Measurements from ENCODE around the gene NFE2.
"Not testable (repeated sequence)": the region's sequence is repeated elsewhere in the genome, so short reads cannot be mapped to it uniquely, and the experiment has no call there.

The NFE2 gene

DNA sequence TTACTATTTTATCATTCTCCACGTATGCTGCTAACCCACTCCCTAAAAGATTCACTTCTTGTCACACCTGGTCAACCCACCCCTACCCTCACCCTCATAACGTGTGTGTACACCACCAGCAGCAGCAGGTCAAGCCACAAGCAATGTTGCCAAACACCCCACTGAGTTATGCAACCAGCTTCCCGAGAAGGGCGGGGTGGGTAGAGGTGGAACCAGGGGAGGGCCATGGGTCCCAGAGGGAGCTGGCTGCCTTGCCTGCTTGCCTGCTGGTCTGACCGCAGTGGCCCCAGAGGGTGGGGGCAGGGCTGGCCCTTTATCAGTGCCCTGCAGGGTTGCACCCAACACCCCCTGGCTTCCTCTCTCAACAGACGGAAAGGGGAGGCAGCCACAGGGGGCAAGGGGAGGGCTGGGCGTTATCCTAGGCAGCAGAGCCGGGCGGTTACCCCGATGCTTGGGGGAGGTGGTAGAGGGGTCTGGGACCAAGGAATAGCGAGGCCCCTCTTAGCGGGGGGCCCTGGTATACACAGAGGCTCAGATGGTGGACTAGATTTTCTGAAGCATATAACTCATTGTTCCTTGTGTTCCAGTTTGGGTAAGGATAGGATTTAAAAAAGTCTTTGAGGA is 3.5 kb upstream of the NFE2 start:
- peak; percentile 72 for DNase-seq

DNA sequence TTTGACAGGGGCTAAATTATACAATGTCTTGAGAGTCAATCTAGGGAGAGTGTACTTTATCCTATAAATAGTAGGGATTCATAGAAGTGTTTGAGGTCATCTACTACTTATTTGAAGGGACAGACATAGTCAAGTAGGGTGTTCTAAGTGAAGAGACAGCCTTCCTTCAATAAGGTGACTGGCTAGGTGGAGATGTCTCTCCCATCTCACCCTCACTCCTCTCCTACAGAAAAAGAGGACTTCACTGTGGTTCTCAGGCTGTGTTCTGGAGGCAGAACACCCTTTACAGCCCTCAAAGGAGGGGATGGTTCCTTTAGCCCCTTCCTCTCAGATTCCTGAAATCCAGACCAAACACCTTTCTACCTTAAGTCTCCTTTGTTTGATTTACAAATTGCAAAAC is 2.8 kb upstream of the NFE2 start:
- no peak for DNase-seq

DNA sequence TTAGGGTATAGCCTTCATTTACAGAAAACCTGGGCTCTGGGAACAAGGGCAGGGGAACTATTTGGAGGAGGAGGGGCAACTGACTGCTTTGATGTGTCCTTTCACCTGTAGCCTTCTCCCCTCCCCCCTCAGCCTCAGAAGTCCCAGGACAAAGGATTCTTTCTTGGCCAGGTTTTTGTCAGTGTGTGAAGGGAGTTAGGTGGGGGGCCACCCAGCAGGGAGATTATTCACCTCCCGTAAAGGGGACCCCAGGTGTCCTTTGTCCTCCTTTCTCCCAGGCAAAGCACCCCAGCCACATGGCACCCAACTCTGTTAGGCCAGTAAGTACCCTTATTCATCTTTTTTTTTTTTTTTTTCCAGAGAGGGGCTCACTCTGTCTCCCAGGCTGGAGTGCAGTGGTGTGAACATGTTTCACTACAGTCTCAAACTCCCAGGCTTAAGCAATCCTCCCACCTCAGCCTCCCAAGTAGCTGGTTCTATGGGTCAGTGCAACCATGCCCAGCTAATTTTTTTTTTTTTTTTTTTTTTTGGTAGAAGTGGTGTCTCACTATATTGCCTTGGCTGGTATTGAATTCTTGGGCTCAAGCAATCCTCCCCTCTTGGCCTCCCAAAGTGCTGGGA is 723 bp upstream of the NFE2 start:
- no peak for DNase-seq

DNA sequence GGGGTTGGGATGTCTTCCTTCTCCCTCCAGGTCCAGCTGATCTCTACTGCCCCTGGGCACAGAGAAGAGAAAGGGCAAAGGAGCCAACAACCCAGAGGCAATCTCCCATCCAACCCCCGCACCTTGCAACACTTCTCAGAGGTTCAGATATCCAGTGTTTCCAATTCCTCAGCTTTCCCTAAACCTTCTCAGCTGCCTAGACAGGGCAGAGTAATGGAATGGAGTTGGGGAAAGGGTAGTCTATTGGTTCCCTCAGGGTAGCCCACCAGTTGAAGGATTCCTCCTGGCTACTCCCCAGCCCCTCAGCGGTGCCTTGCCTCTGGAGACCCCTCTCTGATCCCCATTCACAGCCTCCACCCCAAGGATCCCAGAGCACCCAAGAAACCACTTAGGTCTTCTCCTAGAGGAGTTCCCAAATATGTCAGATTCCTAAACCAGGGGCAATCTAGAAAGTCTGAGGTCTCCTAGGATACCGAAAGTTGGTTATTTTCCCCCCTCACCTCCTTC is 537 bp downstream of the NFE2 start:
- no peak for DNase-seq

DNA sequence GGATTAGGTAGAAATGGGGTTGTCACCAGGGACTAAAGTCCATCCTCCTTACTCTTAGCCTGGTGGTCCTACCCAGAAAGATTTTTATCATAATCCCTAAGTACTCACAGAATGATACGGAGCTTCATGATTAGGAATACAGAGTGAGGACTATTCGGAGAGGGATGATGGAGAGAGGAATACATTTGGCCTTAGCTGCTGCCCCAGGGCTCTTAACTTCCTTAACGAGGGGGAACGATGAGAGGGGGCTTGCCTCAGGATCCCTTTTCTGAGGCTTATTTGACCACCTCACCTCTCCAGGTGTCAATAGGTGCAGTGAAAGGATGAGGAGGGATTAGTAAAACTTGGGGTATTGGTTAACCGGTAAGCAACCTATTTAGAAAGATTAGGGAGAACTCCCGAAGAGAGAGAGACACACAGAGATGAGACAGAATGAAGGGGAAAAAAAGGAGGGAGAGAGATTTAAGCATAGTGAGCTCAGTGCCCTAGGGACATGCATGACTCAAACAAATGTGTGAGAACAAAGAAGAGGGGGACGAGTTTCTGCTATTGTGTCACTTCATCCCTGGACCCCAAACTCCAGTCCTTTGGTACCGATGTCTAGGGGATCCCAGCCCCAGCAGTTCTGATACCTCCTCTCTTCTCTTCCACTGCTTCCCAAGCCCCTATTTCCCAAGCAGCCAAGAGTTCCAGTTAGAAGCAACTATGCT is 1.1 kb downstream of the NFE2 start:
- no peak for DNase-seq

DNA sequence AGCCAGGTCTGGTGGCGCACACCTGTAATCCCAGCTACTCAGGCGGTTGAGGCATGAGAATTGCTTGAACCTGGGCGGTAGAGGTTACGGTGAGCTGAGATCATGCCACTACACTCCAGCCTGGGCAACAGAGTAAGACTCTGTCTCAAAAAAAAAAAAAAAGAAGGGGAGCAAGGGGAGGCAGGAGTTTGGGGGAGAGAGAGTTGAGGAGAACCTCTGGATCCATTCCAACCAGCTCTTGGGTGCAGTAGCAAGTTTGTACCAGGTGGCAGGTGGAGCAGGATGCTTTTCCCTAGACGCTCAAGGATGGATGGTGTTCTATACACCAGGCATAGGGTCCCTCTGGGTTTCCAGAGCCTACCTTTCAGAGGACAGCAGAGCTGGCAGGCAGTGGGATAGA is 1.9 kb downstream of the NFE2 start:
- DNase-seq = no peak

DNA sequence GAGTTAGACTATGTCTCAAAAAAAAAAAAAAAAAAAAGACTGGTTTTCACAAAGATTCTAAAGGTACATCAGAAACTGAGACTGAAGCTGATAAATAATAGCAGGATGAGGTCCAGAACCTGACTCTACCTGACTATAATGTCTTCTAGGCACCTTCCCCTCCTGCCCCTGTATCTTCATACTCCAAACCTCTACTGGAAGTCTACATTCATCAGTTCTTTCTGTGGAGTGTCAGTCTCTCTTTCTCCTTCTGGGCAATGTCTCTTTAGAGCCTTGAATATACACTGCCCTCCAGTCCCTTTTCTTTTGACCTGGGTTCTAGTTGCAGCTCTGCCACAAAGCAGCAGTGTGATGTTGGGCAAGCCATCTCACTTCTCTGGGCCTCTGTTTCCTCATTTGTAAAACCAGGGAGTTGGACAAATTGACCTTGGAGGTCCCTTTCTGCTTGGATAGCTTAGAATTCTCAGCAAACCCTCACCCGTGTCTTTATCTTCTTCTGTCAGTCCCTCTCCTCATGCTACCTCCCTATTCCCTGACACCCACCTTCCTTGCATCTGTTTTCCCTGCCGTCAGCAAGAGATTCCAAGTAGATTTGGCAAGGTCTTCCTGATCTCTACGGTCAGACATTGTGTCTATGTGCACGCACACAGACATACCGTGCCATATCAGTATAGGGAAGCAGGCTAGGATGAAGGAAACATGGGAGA is 4.3 kb downstream of the NFE2 start:
- no peak for DNase-seq

DNA sequence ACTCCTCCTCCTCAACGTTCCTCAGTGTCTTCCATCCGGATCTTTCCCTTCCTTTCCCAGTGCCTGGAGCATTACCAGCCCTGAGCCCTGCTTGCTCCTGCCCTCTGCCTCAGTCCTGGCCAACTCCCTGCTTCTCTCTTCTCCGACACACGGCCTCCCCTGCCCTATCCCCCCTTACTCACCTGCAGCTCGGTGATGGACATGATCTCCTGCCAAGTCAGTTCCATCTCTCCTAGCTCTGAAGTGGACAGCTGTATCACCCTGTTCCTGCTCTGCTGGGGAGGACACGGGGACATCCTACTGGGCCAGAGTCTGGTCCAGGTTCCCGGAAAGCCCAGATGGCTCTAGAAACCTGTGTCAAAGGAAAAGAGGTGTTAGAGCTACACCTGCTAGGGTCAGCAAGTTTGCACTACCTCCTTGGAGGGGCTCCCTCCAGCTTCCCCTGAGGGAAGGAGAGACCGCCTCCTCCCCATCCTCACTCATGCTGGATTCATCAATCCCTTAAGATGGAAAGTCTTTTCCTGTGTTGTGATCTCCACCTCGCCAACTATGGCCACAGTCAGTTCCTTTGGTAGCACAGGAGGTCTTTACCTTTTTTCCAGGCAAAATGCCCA is 5.8 kb downstream of the NFE2 start:
- DNase-seq = no peak

DNA sequence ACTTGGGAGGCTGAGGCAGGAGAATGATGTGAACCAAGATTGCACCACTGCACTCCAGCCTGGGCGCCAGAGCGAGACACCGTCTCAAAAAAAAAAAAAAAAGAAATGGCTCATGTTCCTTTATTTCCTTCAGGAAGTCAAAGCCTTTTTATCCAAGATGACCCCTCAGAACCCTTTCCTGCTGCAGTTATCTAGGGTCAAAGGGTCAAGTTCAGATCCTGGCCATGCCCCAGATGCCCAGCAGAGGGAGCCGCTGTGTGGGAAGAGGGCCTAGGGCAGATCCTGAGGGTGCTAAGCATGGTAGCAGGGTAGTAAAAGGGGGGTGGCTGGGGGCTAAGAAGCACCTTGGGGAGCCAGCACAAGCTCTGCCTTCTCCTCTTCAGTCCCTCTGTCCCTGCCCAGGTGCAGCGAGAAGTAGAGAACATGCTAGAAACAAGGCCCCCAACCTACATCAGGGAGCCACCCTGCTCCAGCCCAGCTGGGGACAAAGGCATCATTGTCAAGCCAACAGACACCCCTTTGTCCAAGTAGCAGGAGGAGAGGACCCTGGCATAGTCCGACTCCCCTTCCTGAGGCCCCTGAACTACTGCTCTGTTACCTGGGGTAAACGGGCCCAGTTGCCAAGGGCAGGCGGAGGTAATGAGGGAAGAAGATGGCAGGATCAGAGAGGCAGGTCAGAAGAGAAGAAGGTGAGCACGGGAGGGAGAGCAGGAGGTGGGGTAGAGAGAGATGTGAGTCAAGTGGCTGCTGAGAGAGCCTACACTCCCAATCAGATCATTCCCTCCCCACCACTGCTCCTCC is 6.5 kb downstream of the NFE2 start:
- peak; percentile 82 for DNase-seq

DNA sequence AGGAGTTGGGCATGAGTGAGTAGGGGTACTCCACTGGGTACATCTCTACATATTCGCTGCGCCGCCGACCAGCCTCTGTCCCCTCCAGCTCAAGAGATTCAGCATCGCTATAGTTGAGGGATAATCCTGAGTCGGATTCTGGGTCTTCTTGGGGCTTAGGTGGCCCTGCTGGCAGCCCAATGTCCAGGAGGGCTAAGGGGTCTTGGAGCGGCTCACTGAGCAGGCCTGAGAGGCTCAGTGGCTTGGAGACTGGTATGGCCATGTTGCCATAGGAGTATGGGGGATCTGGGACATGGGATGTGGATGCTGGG is 7.9 kb downstream of the NFE2 start:
- no peak for DNase-seq

DNA sequence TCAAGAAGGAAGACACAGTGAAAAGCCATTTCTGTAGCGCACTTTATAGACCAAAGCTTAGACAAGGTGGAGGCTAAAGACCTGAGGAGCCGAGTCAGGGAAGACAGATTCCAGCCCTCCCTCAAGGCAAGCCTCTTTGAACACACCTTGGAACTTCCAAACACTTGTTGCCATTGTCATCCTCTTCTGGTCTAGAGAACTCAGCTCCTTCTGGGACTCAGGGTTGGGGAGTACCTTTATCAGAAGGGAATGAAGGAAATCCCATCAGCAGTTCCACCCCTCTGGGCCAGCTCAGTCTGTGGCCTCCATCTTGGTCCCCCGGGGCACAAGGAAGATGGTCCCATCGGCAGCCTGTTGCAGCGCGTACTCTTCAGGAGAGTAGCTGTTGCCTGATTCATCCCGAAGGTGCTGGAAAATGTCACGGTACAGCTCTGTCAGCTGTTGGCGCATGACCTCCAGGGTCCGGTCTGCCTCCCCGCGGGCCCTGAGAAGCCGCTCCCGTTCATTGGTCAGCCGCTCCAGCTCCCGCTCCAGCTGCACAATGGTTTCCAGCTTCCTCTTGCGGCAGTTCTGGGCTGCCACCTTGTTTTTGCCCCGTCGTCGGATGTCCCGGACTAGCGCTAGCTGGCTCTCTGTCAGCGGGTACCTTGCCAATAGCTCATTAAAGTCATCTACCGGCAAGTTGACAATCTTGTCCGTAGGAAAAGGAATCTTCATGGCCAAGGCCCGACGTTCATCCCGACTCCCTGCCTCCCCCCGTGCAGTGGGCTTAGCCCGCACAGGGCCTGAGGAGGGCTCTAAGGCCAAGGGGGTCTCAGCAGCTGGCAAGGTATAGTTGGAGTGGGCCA is 8.5 kb downstream of the NFE2 start:
- DNase-seq = no peak

DNA sequence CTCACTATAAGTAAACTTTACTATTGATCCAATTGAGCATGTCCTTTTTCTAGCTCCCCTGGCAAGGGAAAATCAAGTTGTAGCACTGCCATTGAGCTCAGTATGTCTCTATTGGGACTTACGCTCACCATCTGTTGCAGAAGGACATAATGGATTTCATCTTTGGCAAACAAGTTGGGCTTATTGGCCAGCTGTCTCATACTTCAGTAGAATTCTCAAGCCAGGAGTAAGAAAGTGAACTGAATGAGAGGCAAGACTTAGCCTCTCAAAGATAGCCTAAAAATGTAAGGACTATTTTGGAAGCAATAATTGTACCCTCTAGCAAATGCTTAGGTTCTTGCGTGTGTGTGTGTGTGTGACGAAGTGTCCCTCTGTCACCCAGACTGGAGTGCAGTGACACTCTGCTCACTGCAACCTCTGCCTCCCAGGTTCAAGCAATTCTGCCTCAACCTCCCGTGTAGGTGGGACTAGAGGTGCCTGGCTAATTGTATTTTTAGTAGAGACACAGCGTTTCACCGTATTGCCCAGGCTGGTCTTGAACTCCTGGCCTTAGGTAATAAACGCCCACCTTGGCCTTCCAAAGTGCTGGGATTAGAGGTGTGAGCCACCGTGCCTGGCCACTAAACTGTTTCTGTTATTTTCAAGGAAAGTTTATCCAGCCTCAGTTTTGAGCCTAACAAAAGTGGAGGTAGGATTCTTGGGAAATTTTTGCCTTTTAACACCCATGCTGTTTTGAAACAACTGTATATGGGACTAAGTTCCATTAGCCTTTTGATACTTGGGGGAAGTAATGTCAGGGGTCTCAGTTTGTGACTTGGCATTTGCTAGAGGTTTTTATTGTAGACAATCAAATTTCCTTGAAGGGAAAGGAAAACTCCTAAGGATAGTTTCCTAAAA is 13.3 kb downstream of the NFE2 start:
- no peak for DNase-seq

DNA sequence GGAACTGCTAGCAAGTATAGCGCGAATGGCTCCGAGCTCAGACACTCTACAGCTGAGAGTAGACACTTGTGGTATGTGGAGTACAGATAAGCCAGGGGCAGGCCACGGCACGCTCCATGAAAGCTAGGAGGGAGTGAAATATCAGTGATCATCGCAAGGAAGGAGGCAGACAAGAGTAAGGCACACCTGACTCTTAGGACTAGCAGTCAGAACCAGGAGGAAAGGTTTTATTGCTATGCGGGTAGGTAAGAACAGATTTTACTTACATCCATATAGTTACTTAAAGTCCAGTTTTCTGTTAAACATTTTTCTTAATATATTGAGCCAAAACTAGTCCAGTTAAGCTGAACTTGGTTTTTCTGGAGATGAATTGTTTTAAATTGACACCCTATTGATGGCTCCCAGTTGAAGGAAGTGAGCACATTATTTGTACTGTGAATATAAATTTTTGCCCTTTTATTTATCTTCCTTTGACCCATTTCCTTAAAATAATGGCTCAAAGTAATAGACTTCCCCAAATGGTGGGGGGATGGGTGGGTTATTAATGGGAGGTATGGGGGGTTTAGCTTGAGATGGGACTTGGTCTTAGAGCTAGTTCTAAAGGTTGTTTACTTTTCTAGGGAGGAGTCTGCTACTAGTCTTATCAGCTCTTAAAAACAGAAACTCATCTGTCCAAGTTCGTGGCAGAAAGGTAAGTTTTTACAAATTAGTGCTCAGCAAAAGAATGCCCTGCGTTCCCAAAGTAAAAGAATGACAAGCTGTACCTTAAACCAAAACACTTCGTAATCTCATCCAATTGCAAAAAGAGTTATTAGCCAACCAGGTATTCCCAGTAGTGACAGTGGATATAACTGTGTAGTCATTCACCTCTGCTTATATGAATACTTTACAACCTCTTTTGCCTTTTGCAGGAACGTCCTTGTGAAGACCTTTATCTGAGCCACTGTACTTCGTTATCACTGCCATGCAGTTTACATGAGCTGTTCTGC is 14.5 kb downstream of the NFE2 start:
- no peak for DNase-seq

DNA sequence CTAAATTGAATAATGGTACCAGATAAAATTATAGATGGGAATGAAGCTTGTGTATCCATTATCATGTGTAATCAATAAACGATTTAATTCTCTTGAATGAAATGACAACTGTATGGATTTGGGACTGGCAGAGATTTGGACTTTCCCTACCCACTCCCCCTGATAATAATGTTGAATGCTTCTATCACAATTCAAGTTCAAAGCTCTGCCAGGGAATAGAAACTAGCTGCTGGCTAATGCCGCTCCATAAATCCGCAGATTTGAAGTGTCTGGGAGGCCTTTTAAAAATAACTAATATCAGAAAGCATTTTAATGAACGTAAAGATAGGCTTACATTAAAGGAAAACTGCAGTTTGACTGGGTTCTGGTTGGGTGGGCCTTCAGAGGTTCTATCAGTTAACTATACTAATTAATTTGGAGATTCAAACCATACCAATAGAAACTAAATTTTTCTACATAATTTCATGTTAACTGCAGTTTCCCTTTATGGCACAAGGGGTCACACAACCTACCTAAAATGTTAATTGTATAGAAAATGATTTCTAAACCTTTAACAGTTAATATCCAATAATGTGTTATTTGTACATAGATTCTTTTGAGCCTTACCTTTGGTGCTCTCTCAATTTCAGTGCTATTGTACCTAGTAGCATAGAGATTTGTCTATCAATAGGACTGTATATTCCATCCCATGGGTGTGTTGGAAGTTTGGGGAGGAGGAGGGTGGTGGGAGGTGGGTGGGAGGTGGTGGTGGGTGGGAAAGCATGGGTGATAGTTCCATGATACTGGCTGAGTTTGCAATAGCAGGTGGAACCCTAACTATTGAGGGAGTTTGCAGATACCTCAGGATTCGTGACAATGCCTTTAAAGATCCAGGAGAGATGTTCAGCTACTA is 15.4 kb downstream of the NFE2 start:
- no peak for DNase-seq

DNA sequence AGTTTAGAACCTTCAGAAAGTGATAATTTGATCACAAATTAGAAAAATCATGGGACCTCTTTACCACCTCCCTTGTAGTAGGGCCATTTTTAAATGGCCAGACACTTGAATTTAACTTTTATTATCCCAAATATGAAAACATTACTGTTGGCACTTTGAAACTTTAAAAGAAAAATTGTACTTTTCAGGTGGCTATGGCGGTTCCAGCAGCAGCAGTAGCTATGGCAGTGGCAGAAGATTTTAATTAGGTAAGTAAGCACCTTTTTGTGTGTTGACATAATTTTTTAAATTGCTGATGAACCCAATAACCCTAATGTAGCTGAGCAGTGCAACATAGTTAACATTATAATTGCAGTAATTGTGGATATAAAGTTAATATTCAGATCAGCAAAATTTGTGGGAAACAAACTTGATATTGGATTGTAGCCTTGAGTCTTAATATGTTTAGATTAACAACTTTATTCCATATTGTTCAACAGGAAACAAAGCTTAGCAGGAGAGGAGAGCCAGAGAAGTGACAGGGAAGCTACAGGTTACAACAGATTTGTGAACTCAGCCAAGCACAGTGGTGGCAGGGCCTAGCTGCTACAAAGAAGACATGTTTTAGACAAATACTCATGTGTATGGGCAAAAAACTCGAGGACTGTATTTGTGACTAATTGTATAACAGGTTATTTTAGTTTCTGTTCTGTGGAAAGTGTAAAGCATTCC is 16.6 kb downstream of the NFE2 start:
- not testable (repeated sequence) for DNase-seq

DNA sequence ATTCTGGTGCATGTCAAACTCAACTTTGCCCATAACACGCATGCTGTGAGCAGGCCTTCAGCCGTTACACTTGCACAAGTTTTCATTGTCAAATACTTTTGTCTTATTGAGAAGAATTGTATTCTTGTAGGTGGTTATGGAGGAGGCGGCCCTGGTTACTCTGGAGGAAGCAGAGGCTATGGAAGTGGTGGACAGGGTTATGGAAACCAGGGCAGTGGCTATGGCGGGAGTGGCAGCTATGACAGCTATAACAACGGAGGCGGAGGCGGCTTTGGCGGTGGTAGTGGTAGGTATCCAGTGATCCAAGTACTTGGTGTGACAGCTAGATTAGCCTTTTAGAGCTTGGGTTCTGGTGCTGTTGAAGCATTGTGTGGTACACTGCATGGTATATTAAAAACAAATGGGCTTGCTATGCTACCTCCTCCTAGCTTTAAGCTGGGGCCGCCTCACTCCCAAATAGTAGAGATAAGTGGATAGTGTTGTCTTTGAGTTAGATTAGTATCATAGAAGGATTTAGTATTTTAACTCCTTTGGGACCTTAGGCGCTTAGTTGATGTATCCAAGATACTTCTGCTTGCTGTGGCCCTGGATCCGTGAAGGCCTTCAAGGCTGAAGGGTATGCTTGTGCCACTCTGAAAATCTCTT is 17.7 kb downstream of the NFE2 start:
- DNase-seq = no peak

DNA sequence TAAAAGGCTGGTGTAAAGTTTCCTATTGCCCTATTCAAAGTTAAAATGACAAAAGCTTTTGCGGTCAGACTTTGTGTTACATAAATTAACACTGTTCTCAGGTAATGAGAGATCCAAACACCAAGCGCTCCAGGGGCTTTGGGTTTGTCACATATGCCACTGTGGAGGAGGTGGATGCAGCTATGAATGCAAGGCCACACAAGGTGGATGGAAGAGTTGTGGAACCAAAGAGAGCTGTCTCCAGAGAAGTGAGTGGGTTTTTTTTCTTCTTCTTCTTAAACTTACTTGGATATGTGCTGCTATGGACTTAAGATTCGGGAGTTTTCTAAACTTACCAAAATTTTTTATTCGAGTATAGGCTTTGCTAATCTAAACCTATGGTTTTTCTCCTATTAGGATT is 19.1 kb downstream of the NFE2 start:
- not testable (repeated sequence) for DNase-seq
